ENCODE results near the gene TMEM220. TPM values are rescaled to one million over a fixed set of nuclear protein-coding genes. Genes with fewer than 3 reads are reported as not detected.

The TMEM220 gene
- total RNA-seq, 2 donors from 2014 or later: 1.4 to 10.9 TPM

DNA sequence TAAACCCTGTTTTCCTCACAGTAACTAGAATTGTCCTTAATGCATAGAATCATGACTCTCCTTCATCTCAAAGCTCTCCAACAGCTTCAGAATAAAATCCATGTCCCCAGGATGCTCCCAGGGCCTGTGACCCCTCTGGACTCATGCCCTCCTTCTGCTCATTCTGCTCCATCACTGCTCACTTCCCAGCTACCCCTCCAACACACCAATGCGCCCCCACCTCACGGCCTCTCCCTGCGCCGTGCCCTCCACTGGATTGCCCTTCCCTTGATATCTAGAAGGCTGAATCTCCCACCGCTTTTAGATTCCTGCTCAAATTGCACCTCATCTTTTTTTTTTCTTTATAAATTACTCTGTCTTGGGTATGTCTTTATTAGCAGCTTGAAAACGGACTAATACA lies 12.6 kb upstream of the TMEM220 start:
- Mint-ChIP-seq H3K27ac (no peak overlapping the region), H3K36me3 (ENCODE audit: low read depth) (no peaks in the 10 kb centered on the region)

GRCh38 chr17:10741416-10742135 lies 11.8 kb upstream of the TMEM220 start:
- no peaks in the 10 kb centered on the region for H3K4me1 ChIP-seq (ENCODE audit: control insufficient read depth, insufficient read depth, low read length)
- no peak overlapping the region for H3K27ac Mint-ChIP-seq
- no peak for DNase-seq
- H3K9me3 ChIP-seq (ENCODE audit: control insufficient read depth, low read length): no peaks in the 10 kb centered on the region
- 86 to 92% methylated on average over 4 to 10 of the region's 10 CpGs for WGBS, 2 experiments (ENCODE audit: insufficient coverage in 1 of 2, insufficient read length in 1 of 2)
- no peaks in the 10 kb centered on the region for H3K27me3 ChIP-seq (ENCODE audit: control insufficient read depth, insufficient read depth, low read length, poor library complexity, severe bottlenecking)
- H3K27ac ChIP-seq (ENCODE audit: low read depth, low read length): no peak overlapping the region
- H3K4me3 ChIP-seq (ENCODE audit: low read length): no peak overlapping the region
- H3K9me3 Mint-ChIP-seq: no peaks in the 10 kb centered on the region
- peaks cover 4% of the 10 kb centered on the region for H3K27me3 Mint-ChIP-seq (ENCODE audit: insufficient read depth)
- no peak overlapping the region for H3K4me3 Mint-ChIP-seq
- H3K4me1 Mint-ChIP-seq: peaks cover 2% of the 10 kb centered on the region
- no peaks in the 10 kb centered on the region for H3K36me3 Mint-ChIP-seq (ENCODE audit: low read depth)
- no peaks in the 10 kb centered on the region for H3K36me3 ChIP-seq (ENCODE audit: control insufficient read depth, insufficient read depth, low read length)
- no peak overlapping the region for H3K9ac ChIP-seq (ENCODE audit: extremely low read depth, low read length, poor library complexity, severe bottlenecking)
- TF ChIP-seq CTCF (conservative IDR thresholded peaks at IDR 0.05): no peak

More for the DNA sequence above, 12.6 kb upstream of the TMEM220 start:
- Histone ChIP-seq H3K9me3 (ENCODE audit: control insufficient read depth, low read length) (no peaks in the 10 kb centered on the region), H3K4me1 (ENCODE audit: control insufficient read depth, insufficient read depth, low read length) (no peaks in the 10 kb centered on the region), H3K27ac (ENCODE audit: low read depth, low read length) (no peak overlapping the region), H3K9ac (ENCODE audit: extremely low read depth, low read length, poor library complexity, severe bottlenecking) (no peak overlapping the region), H3K36me3 (ENCODE audit: control insufficient read depth, insufficient read depth, low read length) (no peaks in the 10 kb centered on the region), H3K4me3 (ENCODE audit: low read length) (no peak overlapping the region), H3K27me3 (ENCODE audit: control insufficient read depth, insufficient read depth, low read length, poor library complexity, severe bottlenecking) (no peaks in the 10 kb centered on the region)
- Mint-ChIP-seq H3K4me3 (no peak overlapping the region), H3K4me1 (no peaks in the 10 kb centered on the region), H3K27me3 (ENCODE audit: insufficient read depth) (peaks cover 6% of the 10 kb centered on the region), H3K9me3 (no peaks in the 10 kb centered on the region)
- no peak for TF ChIP-seq CTCF (conservative IDR thresholded peaks at IDR 0.05)
- WGBS, 2 experiments (ENCODE audit: insufficient coverage in 1 of 2, insufficient read length in 1 of 2): 87 to 100% methylated on average over 4 to 6 of the region's 6 CpGs
- DNase-seq: no peak

GRCh38 chr17:10739386-10739785 lies 9.6 kb upstream of the TMEM220 start:
- no peak overlapping the region for H3K27ac ChIP-seq (ENCODE audit: low read depth, low read length)
- H3K4me1 ChIP-seq (ENCODE audit: control insufficient read depth, insufficient read depth, low read length): no peaks in the 10 kb centered on the region
- no peak for DNase-seq
- Mint-ChIP-seq H3K27ac (no peak overlapping the region), H3K9me3 (no peaks in the 10 kb centered on the region), H3K27me3 (ENCODE audit: insufficient read depth) (peaks cover 4% of the 10 kb centered on the region), H3K36me3 (ENCODE audit: low read depth) (no peaks in the 10 kb centered on the region), H3K4me1 (peaks cover 2% of the 10 kb centered on the region), H3K4me3 (no peak overlapping the region)
- no peaks in the 10 kb centered on the region for H3K27me3 ChIP-seq (ENCODE audit: control insufficient read depth, insufficient read depth, low read length, poor library complexity, severe bottlenecking)
- H3K36me3 ChIP-seq (ENCODE audit: control insufficient read depth, insufficient read depth, low read length): no peaks in the 10 kb centered on the region
- H3K9me3 ChIP-seq (ENCODE audit: control insufficient read depth, low read length): no peaks in the 10 kb centered on the region
- TF ChIP-seq CTCF (conservative IDR thresholded peaks at IDR 0.05): no peak
- H3K9ac ChIP-seq (ENCODE audit: extremely low read depth, low read length, poor library complexity, severe bottlenecking): no peak overlapping the region
- WGBS, 2 experiments (ENCODE audit: insufficient coverage in 1 of 2, insufficient read length in 1 of 2): 91 to 96% methylated on average over 4 to 5 of the region's 5 CpGs
- H3K4me3 ChIP-seq (ENCODE audit: low read length): no peak overlapping the region
